Measurements from ENCODE around the gene PPARD. TPM values are rescaled to one million over a fixed set of nuclear protein-coding genes. Genes with fewer than 3 reads are reported as not detected.

The PPARD gene
- total and polyA plus RNA-seq, 2 donors (not counting 1 experiment from before 2014, with no cell fraction given), result 14.8 to 16.3 TPM

- Histone ChIP-seq H3K27me3 (ENCODE audit: control insufficient read depth, insufficient read depth, low read length) (no peaks in the 10 kb centered on the region), H3K79me2 (ENCODE audit: control insufficient read depth, insufficient read depth, low read length) (no peaks in the 10 kb centered on the region), H4K20me1 (ENCODE audit: control insufficient read depth, extremely low read depth, insufficient read depth, low read length) (no peaks in the 10 kb centered on the region), H3K27ac (ENCODE audit: insufficient read depth, low read length) (peak overlapping the region; percentile 82), H2AFZ (ENCODE audit: low read length) (no peak overlapping the region), H3K36me3 (ENCODE audit: control insufficient read depth, insufficient read depth, low read length) (peaks cover 22% of the 10 kb centered on the region), H3K4me3 (replicated peaks in 1 of 4; ENCODE audit: control extremely low read depth in 1 of 4, insufficient read depth in 1 of 4, low read depth in 3 of 4, low read length in 4 of 4) (no peak overlapping the region), H3K4me2 (ENCODE audit: extremely low read depth, insufficient read depth, low read length) (peak overlapping the region; percentile 8), H3K9me3 (ENCODE audit: control insufficient read depth, insufficient read depth, low read depth, low read length) (no peaks in the 10 kb centered on the region), H3K4me1 (ENCODE audit: control insufficient read depth, extremely low read depth, insufficient read depth, low read length) (peaks cover 34% of the 10 kb centered on the region), H3K9ac (ENCODE audit: insufficient read depth, low read length) (peak overlapping the region; percentile 3)
- TF ChIP-seq, protein P1, sequence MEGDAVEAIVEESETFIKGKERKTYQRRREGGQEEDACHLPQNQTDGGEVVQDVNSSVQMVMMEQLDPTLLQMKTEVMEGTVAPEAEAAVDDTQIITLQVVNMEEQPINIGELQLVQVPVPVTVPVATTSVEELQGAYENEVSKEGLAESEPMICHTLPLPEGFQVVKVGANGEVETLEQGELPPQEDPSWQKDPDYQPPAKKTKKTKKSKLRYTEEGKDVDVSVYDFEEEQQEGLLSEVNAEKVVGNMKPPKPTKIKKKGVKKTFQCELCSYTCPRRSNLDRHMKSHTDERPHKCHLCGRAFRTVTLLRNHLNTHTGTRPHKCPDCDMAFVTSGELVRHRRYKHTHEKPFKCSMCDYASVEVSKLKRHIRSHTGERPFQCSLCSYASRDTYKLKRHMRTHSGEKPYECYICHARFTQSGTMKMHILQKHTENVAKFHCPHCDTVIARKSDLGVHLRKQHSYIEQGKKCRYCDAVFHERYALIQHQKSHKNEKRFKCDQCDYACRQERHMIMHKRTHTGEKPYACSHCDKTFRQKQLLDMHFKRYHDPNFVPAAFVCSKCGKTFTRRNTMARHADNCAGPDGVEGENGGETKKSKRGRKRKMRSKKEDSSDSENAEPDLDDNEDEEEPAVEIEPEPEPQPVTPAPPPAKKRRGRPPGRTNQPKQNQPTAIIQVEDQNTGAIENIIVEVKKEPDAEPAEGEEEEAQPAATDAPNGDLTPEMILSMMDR (conservative IDR thresholded peaks at IDR 0.05 in 1 of 2, IDR thresholded peaks at IDR 0.05 in 1 of 2; ENCODE audit: low read depth in 1 of 2, low read length in 2 of 2), result no peak
- TF ChIP-seq EZH2 (IDR thresholded peaks at IDR 0.05; ENCODE audit: low read length, missing control alignments), result no peak
- DNase-seq (ENCODE audit: low read depth in 2 of 2), result no peak
Measured at GRCh38 chr6:35427435-35427834, 85.1 kb downstream of the PPARD start.

DNA sequence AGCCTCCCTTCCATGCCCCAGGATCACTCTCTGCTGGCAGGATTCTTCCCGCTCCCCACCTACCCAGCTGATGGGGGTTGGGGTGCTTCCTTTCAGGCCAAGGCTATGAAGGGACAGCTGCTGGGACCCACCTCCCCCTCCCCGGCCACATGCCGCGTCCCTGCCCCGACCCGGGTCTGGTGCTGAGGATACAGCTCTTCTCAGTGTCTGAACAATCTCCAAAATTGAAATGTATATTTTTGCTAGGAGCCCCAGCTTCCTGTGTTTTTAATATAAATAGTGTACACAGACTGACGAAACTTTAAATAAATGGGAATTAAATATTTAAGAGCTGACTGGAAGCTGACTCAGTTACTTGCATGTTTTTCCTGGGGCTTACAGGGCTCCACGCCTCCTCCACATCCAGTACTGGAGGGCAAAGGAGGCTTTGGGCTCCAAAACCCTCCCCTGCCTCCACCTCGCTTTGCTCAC, 85.5 kb downstream of the PPARD start:
- H3K9me3 ChIP-seq (ENCODE audit: control insufficient read depth, insufficient read depth, low read depth, low read length), result no peaks in the 10 kb centered on the region
- peak overlapping the region; percentile 82 for H3K27ac ChIP-seq (ENCODE audit: insufficient read depth, low read length)
- no peak overlapping the region for H3K4me3 ChIP-seq (replicated peaks in 1 of 4; ENCODE audit: control extremely low read depth in 1 of 4, insufficient read depth in 1 of 4, low read depth in 3 of 4, low read length in 4 of 4)
- no peaks in the 10 kb centered on the region for H3K27me3 ChIP-seq (ENCODE audit: control insufficient read depth, insufficient read depth, low read length)
- peaks cover 34% of the 10 kb centered on the region for H3K4me1 ChIP-seq (ENCODE audit: control insufficient read depth, extremely low read depth, insufficient read depth, low read length)
- no peaks in the 10 kb centered on the region for H3K79me2 ChIP-seq (ENCODE audit: control insufficient read depth, insufficient read depth, low read length)
- peak overlapping the region; percentile 3 for H3K9ac ChIP-seq (ENCODE audit: insufficient read depth, low read length)
- H3K36me3 ChIP-seq (ENCODE audit: control insufficient read depth, insufficient read depth, low read length), result peaks cover 20% of the 10 kb centered on the region
- H3K4me2 ChIP-seq (ENCODE audit: extremely low read depth, insufficient read depth, low read length), result no peak overlapping the region
- DNase-seq (ENCODE audit: low read depth in 2 of 2), result peak; percentile 86 to 87
- H2AFZ ChIP-seq (ENCODE audit: low read length), result no peak overlapping the region
- TF ChIP-seq EZH2 (IDR thresholded peaks at IDR 0.05; ENCODE audit: low read length, missing control alignments), result no peak
- TF ChIP-seq, protein P1 (conservative IDR thresholded peaks at IDR 0.05 in 1 of 2, IDR thresholded peaks at IDR 0.05 in 1 of 2; ENCODE audit: low read depth in 1 of 2, low read length in 2 of 2), result no peak
- no peaks in the 10 kb centered on the region for H4K20me1 ChIP-seq (ENCODE audit: control insufficient read depth, extremely low read depth, insufficient read depth, low read length)

GRCh38 chr6:35428421-35429149, 86.2 kb downstream of the PPARD start:
- no peak overlapping the region for H3K9ac ChIP-seq (ENCODE audit: insufficient read depth, low read length)
- H3K9me3 ChIP-seq (ENCODE audit: control insufficient read depth, insufficient read depth, low read depth, low read length), result no peaks in the 10 kb centered on the region
- H3K79me2 ChIP-seq (ENCODE audit: control insufficient read depth, insufficient read depth, low read length), result no peaks in the 10 kb centered on the region
- H3K4me2 ChIP-seq (ENCODE audit: extremely low read depth, insufficient read depth, low read length), result peak overlapping the region; percentile 4
- peak overlapping the region; percentile 82 for H3K27ac ChIP-seq (ENCODE audit: insufficient read depth, low read length)
- no peak overlapping the region for H2AFZ ChIP-seq (ENCODE audit: low read length)
- peaks cover 20% of the 10 kb centered on the region for H3K36me3 ChIP-seq (ENCODE audit: control insufficient read depth, insufficient read depth, low read length)
- DNase-seq (ENCODE audit: low read depth in 2 of 2), result peak; percentile 21 to 24
- H3K4me1 ChIP-seq (ENCODE audit: control insufficient read depth, extremely low read depth, insufficient read depth, low read length), result peaks cover 34% of the 10 kb centered on the region
- no peaks in the 10 kb centered on the region for H3K27me3 ChIP-seq (ENCODE audit: control insufficient read depth, insufficient read depth, low read length)
- H4K20me1 ChIP-seq (ENCODE audit: control insufficient read depth, extremely low read depth, insufficient read depth, low read length), result no peaks in the 10 kb centered on the region
- TF ChIP-seq, protein P1 (conservative IDR thresholded peaks at IDR 0.05 in 1 of 2, IDR thresholded peaks at IDR 0.05 in 1 of 2; ENCODE audit: low read depth in 1 of 2, low read length in 2 of 2), result no peak
- TF ChIP-seq EZH2 (IDR thresholded peaks at IDR 0.05; ENCODE audit: low read length, missing control alignments), result no peak
- H3K4me3 ChIP-seq (replicated peaks in 1 of 4; ENCODE audit: control extremely low read depth in 1 of 4, insufficient read depth in 1 of 4, low read depth in 3 of 4, low read length in 4 of 4), result no peak overlapping the region
